ENCODE results near the gene CTNNBIP1.
A peak's percentile ranks its signal among the peaks of the same experiment; 100 is the strongest.

Gene CTNNBIP1

GRCh38 chr1:9888886-9889285 is 21.2 kb downstream of the CTNNBIP1 start:
- Histone ChIP-seq H3K4me3 (ENCODE audit: low read depth, low read length) (no peak overlapping the region), H3K9me3 (ENCODE audit: control insufficient read depth, insufficient read depth, low read length) (no peaks in the 10 kb centered on the region), H3K36me3 (ENCODE audit: control insufficient read depth, insufficient read depth, low read length) (no peaks in the 10 kb centered on the region; the same call in 1 of the 2 replicates), H3K4me1 (ENCODE audit: control insufficient read depth, insufficient read depth, low read length) (peaks cover 30% of the 10 kb centered on the region), H3K27me3 (ENCODE audit: control insufficient read depth, insufficient read depth, low read length) (no peaks in the 10 kb centered on the region), H3K27ac (ENCODE audit: low read depth, low read length) (peak overlapping the region; percentile 6), H3K9ac (ENCODE audit: low read depth, low read length) (no peak overlapping the region)

- H3K27ac ChIP-seq (ENCODE audit: low read depth, low read length) = no peak overlapping the region
- H3K36me3 ChIP-seq (ENCODE audit: control insufficient read depth, insufficient read depth, low read length) = peaks cover 5% of the 10 kb centered on the region
- H3K4me1 ChIP-seq (ENCODE audit: control insufficient read depth, insufficient read depth, low read length) = peaks cover 30% of the 10 kb centered on the region
- no peak overlapping the region for H3K9ac ChIP-seq (ENCODE audit: low read depth, low read length)
- H3K9me3 ChIP-seq (ENCODE audit: control insufficient read depth, insufficient read depth, low read length) = no peaks in the 10 kb centered on the region
- H3K4me3 ChIP-seq (ENCODE audit: low read depth, low read length) = no peak overlapping the region
- no peaks in the 10 kb centered on the region for H3K27me3 ChIP-seq (ENCODE audit: control insufficient read depth, insufficient read depth, low read length)
These were observed 23.0 kb downstream of the CTNNBIP1 start for GRCh38 chr1:9887070-9887469.

GRCh38 chr1:9886092-9886742 is 23.9 kb downstream of the CTNNBIP1 start:
- no peak overlapping the region for H3K9ac ChIP-seq (ENCODE audit: low read depth, low read length)
- H3K27ac ChIP-seq (ENCODE audit: low read depth, low read length) = no peak overlapping the region
- H3K27me3 ChIP-seq (ENCODE audit: control insufficient read depth, insufficient read depth, low read length) = no peaks in the 10 kb centered on the region
- H3K4me3 ChIP-seq (ENCODE audit: low read depth, low read length) = no peak overlapping the region
- H3K9me3 ChIP-seq (ENCODE audit: control insufficient read depth, insufficient read depth, low read length) = no peaks in the 10 kb centered on the region
- H3K4me1 ChIP-seq (ENCODE audit: control insufficient read depth, insufficient read depth, low read length) = peaks cover 30% of the 10 kb centered on the region
- H3K36me3 ChIP-seq (ENCODE audit: control insufficient read depth, insufficient read depth, low read length) = peaks cover 5% of the 10 kb centered on the region

- H3K27ac ChIP-seq (ENCODE audit: low read depth, low read length) = no peak overlapping the region
- peaks cover 15% of the 10 kb centered on the region for H3K4me1 ChIP-seq (ENCODE audit: control insufficient read depth, insufficient read depth, low read length)
- H3K4me3 ChIP-seq (ENCODE audit: low read depth, low read length) = no peak overlapping the region
- no peak overlapping the region for H3K9ac ChIP-seq (ENCODE audit: low read depth, low read length)
- no peaks in the 10 kb centered on the region for H3K9me3 ChIP-seq (ENCODE audit: control insufficient read depth, insufficient read depth, low read length)
- H3K36me3 ChIP-seq (ENCODE audit: control insufficient read depth, insufficient read depth, low read length) = peaks cover 5% of the 10 kb centered on the region
- no peaks in the 10 kb centered on the region for H3K27me3 ChIP-seq (ENCODE audit: control insufficient read depth, insufficient read depth, low read length)
These were observed 25.3 kb downstream of the CTNNBIP1 start for GRCh38 chr1:9884805-9885204.

GRCh38 chr1:9883585-9884449 is 26.3 kb downstream of the CTNNBIP1 start:
- H3K9ac ChIP-seq (ENCODE audit: low read depth, low read length) = no peak overlapping the region; the same call in 1 of the 2 replicates
- no peak overlapping the region for H3K27ac ChIP-seq (ENCODE audit: low read depth, low read length)
- no peaks in the 10 kb centered on the region for H3K9me3 ChIP-seq (ENCODE audit: control insufficient read depth, insufficient read depth, low read length)
- no peaks in the 10 kb centered on the region for H3K27me3 ChIP-seq (ENCODE audit: control insufficient read depth, insufficient read depth, low read length)
- H3K4me1 ChIP-seq (ENCODE audit: control insufficient read depth, insufficient read depth, low read length) = peaks cover 8% of the 10 kb centered on the region; the same call in 1 of the 2 replicates
- H3K4me3 ChIP-seq (ENCODE audit: low read depth, low read length) = no peak overlapping the region
- peaks cover 5% of the 10 kb centered on the region for H3K36me3 ChIP-seq (ENCODE audit: control insufficient read depth, insufficient read depth, low read length)

GRCh38 chr1:9882945-9883303 is 27.1 kb downstream of the CTNNBIP1 start:
- Histone ChIP-seq H3K9ac (ENCODE audit: low read depth, low read length) (no peak overlapping the region), H3K36me3 (ENCODE audit: control insufficient read depth, insufficient read depth, low read length) (peaks cover 5% of the 10 kb centered on the region), H3K27me3 (ENCODE audit: control insufficient read depth, insufficient read depth, low read length) (no peaks in the 10 kb centered on the region), H3K4me3 (ENCODE audit: low read depth, low read length) (no peak overlapping the region), H3K27ac (ENCODE audit: low read depth, low read length) (no peak overlapping the region), H3K9me3 (ENCODE audit: control insufficient read depth, insufficient read depth, low read length) (no peaks in the 10 kb centered on the region), H3K4me1 (ENCODE audit: control insufficient read depth, insufficient read depth, low read length) (0 out of 2 replicates have a peak, but pooled peaks cover 6% of the 10 kb centered on the region)

GRCh38 chr1:9882296-9882944 is 27.6 kb downstream of the CTNNBIP1 start:
- H3K4me1 ChIP-seq (ENCODE audit: control insufficient read depth, insufficient read depth, low read length) = 0 out of 2 replicates have a peak, but pooled peaks cover 6% of the 10 kb centered on the region
- no peak overlapping the region for H3K9ac ChIP-seq (ENCODE audit: low read depth, low read length)
- no peaks in the 10 kb centered on the region for H3K9me3 ChIP-seq (ENCODE audit: control insufficient read depth, insufficient read depth, low read length)
- peaks cover 5% of the 10 kb centered on the region for H3K36me3 ChIP-seq (ENCODE audit: control insufficient read depth, insufficient read depth, low read length)
- H3K27ac ChIP-seq (ENCODE audit: low read depth, low read length) = no peak overlapping the region
- no peak overlapping the region for H3K4me3 ChIP-seq (ENCODE audit: low read depth, low read length)
- no peaks in the 10 kb centered on the region for H3K27me3 ChIP-seq (ENCODE audit: control insufficient read depth, insufficient read depth, low read length)

GRCh38 chr1:9881838-9882249 is 28.2 kb downstream of the CTNNBIP1 start:
- no peak overlapping the region for H3K9ac ChIP-seq (ENCODE audit: low read depth, low read length)
- H3K27ac ChIP-seq (ENCODE audit: low read depth, low read length) = no peak overlapping the region
- no peak overlapping the region for H3K4me3 ChIP-seq (ENCODE audit: low read depth, low read length)
- H3K36me3 ChIP-seq (ENCODE audit: control insufficient read depth, insufficient read depth, low read length) = peaks cover 5% of the 10 kb centered on the region
- H3K4me1 ChIP-seq (ENCODE audit: control insufficient read depth, insufficient read depth, low read length) = 0 out of 2 replicates have a peak, but pooled peaks cover 6% of the 10 kb centered on the region
- H3K9me3 ChIP-seq (ENCODE audit: control insufficient read depth, insufficient read depth, low read length) = no peaks in the 10 kb centered on the region
- no peaks in the 10 kb centered on the region for H3K27me3 ChIP-seq (ENCODE audit: control insufficient read depth, insufficient read depth, low read length)

GRCh38 chr1:9878404-9878803 is 31.7 kb downstream of the CTNNBIP1 start:
- no peaks in the 10 kb centered on the region for H3K27me3 ChIP-seq (ENCODE audit: control insufficient read depth, insufficient read depth, low read length)
- peaks cover 3% of the 10 kb centered on the region; the same call in 1 of the 2 replicates for H3K36me3 ChIP-seq (ENCODE audit: control insufficient read depth, insufficient read depth, low read length)
- H3K27ac ChIP-seq (ENCODE audit: low read depth, low read length) = no peak overlapping the region
- H3K4me3 ChIP-seq (ENCODE audit: low read depth, low read length) = no peak overlapping the region
- H3K9me3 ChIP-seq (ENCODE audit: control insufficient read depth, insufficient read depth, low read length) = no peaks in the 10 kb centered on the region
- H3K9ac ChIP-seq (ENCODE audit: low read depth, low read length) = no peak overlapping the region
- H3K4me1 ChIP-seq (ENCODE audit: control insufficient read depth, insufficient read depth, low read length) = peaks cover 8% of the 10 kb centered on the region; the same call in 1 of the 2 replicates

GRCh38 chr1:9877962-9878361 is 32.1 kb downstream of the CTNNBIP1 start:
- Histone ChIP-seq H3K36me3 (ENCODE audit: control insufficient read depth, insufficient read depth, low read length) (no peaks in the 10 kb centered on the region), H3K27me3 (ENCODE audit: control insufficient read depth, insufficient read depth, low read length) (no peaks in the 10 kb centered on the region), H3K9me3 (ENCODE audit: control insufficient read depth, insufficient read depth, low read length) (no peaks in the 10 kb centered on the region), H3K4me3 (ENCODE audit: low read depth, low read length) (no peak overlapping the region), H3K27ac (ENCODE audit: low read depth, low read length) (no peak overlapping the region), H3K9ac (ENCODE audit: low read depth, low read length) (no peak overlapping the region), H3K4me1 (ENCODE audit: control insufficient read depth, insufficient read depth, low read length) (peaks cover 8% of the 10 kb centered on the region; the same call in 1 of the 2 replicates)

- H3K4me3 ChIP-seq (ENCODE audit: low read depth, low read length) = no peak overlapping the region
- peaks cover 3% of the 10 kb centered on the region for H3K36me3 ChIP-seq (ENCODE audit: control insufficient read depth, insufficient read depth, low read length)
- no peak overlapping the region for H3K27ac ChIP-seq (ENCODE audit: low read depth, low read length)
- no peaks in the 10 kb centered on the region for H3K9me3 ChIP-seq (ENCODE audit: control insufficient read depth, insufficient read depth, low read length)
- no peaks in the 10 kb centered on the region for H3K27me3 ChIP-seq (ENCODE audit: control insufficient read depth, insufficient read depth, low read length)
- H3K9ac ChIP-seq (ENCODE audit: low read depth, low read length) = no peak overlapping the region
- H3K4me1 ChIP-seq (ENCODE audit: control insufficient read depth, insufficient read depth, low read length) = peaks cover 8% of the 10 kb centered on the region; the same call in 1 of the 2 replicates
These were observed 34.5 kb downstream of the CTNNBIP1 start for GRCh38 chr1:9875636-9876000.

Measured in HUES48 (cell line).